BE2C (cell line): ENCODE data around the gene STAT4.

Source experiments
- DNase-seq: peaks from one replicate; pipeline ENCODE4 v3.0.0-alpha.2; 2020
- H3K27me3 ChIP-seq: fragments of 250-450 bp; sonication (Bioruptor Pico); 2 replicates; pipeline ENCODE4 v1.5.1; 2020; ENCODE audit warnings: mild to moderate bottlenecking
- H3K36me3 ChIP-seq: fragments of 250-450 bp; sonication (Bioruptor Pico); 2 replicates; pipeline ENCODE4 v1.5.1; 2020; ENCODE audit warnings: mild to moderate bottlenecking
- H3K4me1 ChIP-seq: fragments of 250-450 bp; sonication (Bioruptor Pico); 2 replicates; pipeline ENCODE4 v1.5.1; 2020
- H3K4me3 ChIP-seq: 2 replicates; pipeline ENCODE4 v1.5.1; 2011; ENCODE audit warnings: low read depth, low read length
- H3K9me3 ChIP-seq: fragments of 250-450 bp; sonication (Bioruptor Pico); 2 replicates; pipeline ENCODE4 v1.5.1; 2020
- CTCF ChIP-seq: IDR thresholded peaks from 2 replicates; pipeline ENCODE4 v1.5.1; 2012; ENCODE audit warnings: mild to moderate bottlenecking, low read depth, low read length

The STAT4 gene

GRCh38 chr2:191166756-191167445, 16.1 kb upstream of the STAT4 start:
- no peaks in the 10 kb centered on the region for H3K9me3 ChIP-seq
- H3K4me1 ChIP-seq: peaks cover 4% of the 10 kb centered on the region; the same call in 1 of the 2 replicates
- TF ChIP-seq CTCF: no peak
- no peak overlapping the region for H3K4me3 ChIP-seq
- H3K36me3 ChIP-seq: no peaks in the 10 kb centered on the region
- no peaks in the 10 kb centered on the region for H3K27me3 ChIP-seq
- no peak for DNase-seq

GRCh38 chr2:191166111-191166755, 15.4 kb upstream of the STAT4 start:
- no peaks in the 10 kb centered on the region for H3K27me3 ChIP-seq
- H3K36me3 ChIP-seq: no peaks in the 10 kb centered on the region
- no peak overlapping the region for H3K4me3 ChIP-seq
- no peak for DNase-seq
- H3K9me3 ChIP-seq: no peaks in the 10 kb centered on the region
- H3K4me1 ChIP-seq: peaks cover under 1% of the 10 kb centered on the region; the same call in 1 of the 2 replicates
- TF ChIP-seq CTCF: no peak

- TF ChIP-seq CTCF: peak; percentile 83
- Histone ChIP-seq H3K27me3 (no peaks in the 10 kb centered on the region), H3K9me3 (no peaks in the 10 kb centered on the region), H3K36me3 (no peaks in the 10 kb centered on the region), H3K4me1 (no peaks in the 10 kb centered on the region), H3K4me3 (no peak overlapping the region)
- no peak for DNase-seq
Measured at GRCh38 chr2:191165176-191165643, 14.4 kb upstream of the STAT4 start.

GRCh38 chr2:191158747-191159146, 8.0 kb upstream of the STAT4 start:
- TF ChIP-seq CTCF: no peak
- Histone ChIP-seq H3K27me3 (no peaks in the 10 kb centered on the region), H3K4me1 (no peaks in the 10 kb centered on the region), H3K9me3 (no peaks in the 10 kb centered on the region), H3K36me3 (no peaks in the 10 kb centered on the region), H3K4me3 (no peak overlapping the region)
- DNase-seq: no peak

- Histone ChIP-seq H3K4me3 (no peak overlapping the region), H3K4me1 (no peaks in the 10 kb centered on the region), H3K36me3 (no peaks in the 10 kb centered on the region), H3K27me3 (no peaks in the 10 kb centered on the region), H3K9me3 (no peaks in the 10 kb centered on the region)
- no peak for DNase-seq
- TF ChIP-seq CTCF: no peak
Measured at GRCh38 chr2:191158193-191158592, 7.4 kb upstream of the STAT4 start.

- no peak for DNase-seq
- peak; percentile 82 for TF ChIP-seq CTCF
- H3K36me3 ChIP-seq: no peaks in the 10 kb centered on the region
Measured at GRCh38 chr2:191155608-191156071, 4.8 kb upstream of the STAT4 start.

More at GRCh38 chr2:191155608-191156071, 4.8 kb upstream of the STAT4 start:
- Histone ChIP-seq H3K9me3 (no peaks in the 10 kb centered on the region), H3K27me3 (no peaks in the 10 kb centered on the region), H3K4me3 (no peak overlapping the region), H3K4me1 (no peaks in the 10 kb centered on the region)
